ENCODE results near the gene MADD.

Gene MADD

DNA sequence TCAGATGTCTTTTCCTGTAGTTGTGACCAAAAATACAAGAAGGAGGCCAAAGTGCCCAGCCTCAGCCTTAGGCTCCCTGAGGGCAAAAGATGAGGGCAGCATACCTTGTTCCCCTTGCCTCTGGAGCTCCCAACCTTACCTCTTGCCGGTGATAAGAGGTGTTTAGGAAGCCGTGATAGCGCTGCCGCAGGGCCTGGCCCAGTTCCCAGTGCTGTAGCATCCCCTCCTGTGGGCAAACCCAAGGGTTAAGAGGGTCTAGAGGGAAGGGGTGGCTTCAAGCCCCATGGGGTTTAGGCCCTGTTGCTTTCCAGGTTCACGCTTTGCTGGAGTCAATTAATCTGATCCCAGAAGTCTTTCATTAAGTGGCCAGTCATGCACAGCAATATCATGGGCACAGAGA lies 22.4 kb upstream of the MADD start:
- H3K79me2 ChIP-seq (ENCODE audit: low read length): peaks cover 25% of the 10 kb centered on the region
- no peak overlapping the region for H3K9ac ChIP-seq (ENCODE audit: low read length)
- TF ChIP-seq, protein P1, sequence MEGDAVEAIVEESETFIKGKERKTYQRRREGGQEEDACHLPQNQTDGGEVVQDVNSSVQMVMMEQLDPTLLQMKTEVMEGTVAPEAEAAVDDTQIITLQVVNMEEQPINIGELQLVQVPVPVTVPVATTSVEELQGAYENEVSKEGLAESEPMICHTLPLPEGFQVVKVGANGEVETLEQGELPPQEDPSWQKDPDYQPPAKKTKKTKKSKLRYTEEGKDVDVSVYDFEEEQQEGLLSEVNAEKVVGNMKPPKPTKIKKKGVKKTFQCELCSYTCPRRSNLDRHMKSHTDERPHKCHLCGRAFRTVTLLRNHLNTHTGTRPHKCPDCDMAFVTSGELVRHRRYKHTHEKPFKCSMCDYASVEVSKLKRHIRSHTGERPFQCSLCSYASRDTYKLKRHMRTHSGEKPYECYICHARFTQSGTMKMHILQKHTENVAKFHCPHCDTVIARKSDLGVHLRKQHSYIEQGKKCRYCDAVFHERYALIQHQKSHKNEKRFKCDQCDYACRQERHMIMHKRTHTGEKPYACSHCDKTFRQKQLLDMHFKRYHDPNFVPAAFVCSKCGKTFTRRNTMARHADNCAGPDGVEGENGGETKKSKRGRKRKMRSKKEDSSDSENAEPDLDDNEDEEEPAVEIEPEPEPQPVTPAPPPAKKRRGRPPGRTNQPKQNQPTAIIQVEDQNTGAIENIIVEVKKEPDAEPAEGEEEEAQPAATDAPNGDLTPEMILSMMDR (IDR thresholded peaks at IDR 0.05; ENCODE audit: low read depth, low read length): no peak
- TF ChIP-seq EZH2phosphoT487 (IDR thresholded peaks at IDR 0.05; ENCODE audit: low read depth): no peak
- H3K36me3 ChIP-seq (replicated peaks; ENCODE audit: low read depth, low read length): peaks cover 11% of the 10 kb centered on the region
- H3K4me3 ChIP-seq (ENCODE audit: low read length): peak overlapping the region; percentile 93
- H2AFZ ChIP-seq (ENCODE audit: low read depth, low read length): no peak overlapping the region
- H4K20me1 ChIP-seq (ENCODE audit: insufficient read depth, low read length): no peaks in the 10 kb centered on the region
- peaks cover 11% of the 10 kb centered on the region for H3K4me1 ChIP-seq (ENCODE audit: low read length)
- no peak overlapping the region for H3K27ac ChIP-seq (ENCODE audit: low read length)
- no peaks in the 10 kb centered on the region for H3K9me3 ChIP-seq (ENCODE audit: insufficient read depth, low read length)
- no peaks in the 10 kb centered on the region for H3K27me3 ChIP-seq (ENCODE audit: low read depth, low read length)
- H3K4me2 ChIP-seq (ENCODE audit: low read length): peak overlapping the region; percentile 91

DNA sequence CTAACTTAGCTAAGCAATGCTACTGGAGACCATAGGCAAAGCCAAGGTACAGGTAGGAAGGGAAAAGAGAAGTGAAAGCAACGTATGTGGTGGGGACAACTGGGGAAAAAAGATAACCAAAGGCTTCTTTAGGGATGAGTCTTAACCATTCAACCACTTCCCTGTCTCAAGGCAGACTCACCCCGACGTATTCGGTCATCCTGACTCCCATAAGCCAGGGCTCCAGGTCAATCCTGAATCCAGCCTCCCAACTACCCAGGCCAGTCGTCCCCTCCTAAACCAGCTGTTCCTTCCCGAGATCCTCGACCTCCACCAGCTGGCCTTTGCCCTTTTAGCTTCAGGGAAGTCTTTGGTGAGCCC lies 21.6 kb upstream of the MADD start:
- H3K27me3 ChIP-seq (ENCODE audit: low read depth, low read length): no peaks in the 10 kb centered on the region
- peak overlapping the region; percentile 91 for H3K4me2 ChIP-seq (ENCODE audit: low read length)
- peak overlapping the region; percentile 69 for H2AFZ ChIP-seq (ENCODE audit: low read depth, low read length)
- peaks cover 25% of the 10 kb centered on the region for H3K79me2 ChIP-seq (ENCODE audit: low read length)
- H3K9me3 ChIP-seq (ENCODE audit: insufficient read depth, low read length): no peaks in the 10 kb centered on the region
- peak overlapping the region; percentile 97 for H3K9ac ChIP-seq (ENCODE audit: low read length)
- no peaks in the 10 kb centered on the region for H4K20me1 ChIP-seq (ENCODE audit: insufficient read depth, low read length)
- peak overlapping the region; percentile 72 for H3K27ac ChIP-seq (ENCODE audit: low read length)
- peaks cover 7% of the 10 kb centered on the region for H3K36me3 ChIP-seq (replicated peaks; ENCODE audit: low read depth, low read length)
- peak overlapping the region; percentile 93 for H3K4me3 ChIP-seq (ENCODE audit: low read length)
- H3K4me1 ChIP-seq (ENCODE audit: low read length): peaks cover 11% of the 10 kb centered on the region
- TF ChIP-seq, protein P1 (IDR thresholded peaks at IDR 0.05; ENCODE audit: low read depth, low read length): no peak
- TF ChIP-seq EZH2phosphoT487 (IDR thresholded peaks at IDR 0.05; ENCODE audit: low read depth): no peak

DNA sequence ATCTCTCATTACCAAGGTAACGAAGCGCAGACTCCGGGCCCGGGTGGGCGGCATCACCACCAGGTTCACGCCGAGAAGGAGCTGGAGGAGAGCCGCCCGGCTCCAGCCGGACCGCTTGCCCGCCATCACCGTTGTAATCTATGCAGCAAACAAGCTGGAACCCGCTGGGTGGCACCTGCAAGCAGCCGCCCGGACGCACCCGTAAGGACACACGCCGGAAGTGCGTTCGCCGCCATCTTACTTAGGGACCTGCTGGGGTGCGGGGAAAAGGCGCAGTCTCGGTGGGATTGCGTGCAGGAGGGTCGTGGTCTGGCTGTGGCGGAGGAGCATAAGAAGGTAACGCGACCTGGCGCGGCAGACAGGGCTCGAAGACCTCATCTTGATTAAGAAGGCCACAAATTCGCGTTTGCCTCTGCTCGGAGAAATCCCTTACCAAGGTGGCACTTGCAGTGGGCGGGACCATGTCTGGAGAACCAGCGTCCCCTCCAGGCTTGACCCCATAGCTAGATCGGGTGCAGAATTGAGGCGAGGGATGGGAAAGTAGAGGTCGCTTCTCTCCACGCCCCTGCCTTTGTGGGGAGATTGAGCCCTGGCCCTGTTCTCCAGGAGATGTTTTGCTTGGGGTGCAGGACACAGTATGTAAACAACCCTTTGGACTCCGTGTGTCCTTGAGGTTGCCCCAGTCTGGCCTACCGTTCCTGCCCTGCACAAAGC lies 21.1 kb upstream of the MADD start, which contains the start of gene ACP2:
Gene ACP2 (minus strand): TSS at position 151 of the 714 bp plus-strand sequence. CDS start 25 bp downstream, at position 126.
- Histone ChIP-seq H3K4me2 (ENCODE audit: low read length) (peak within 1 kb of the TSS; percentile 91), H3K27me3 (ENCODE audit: low read depth, low read length) (no peaks in the 10 kb centered on the region), H3K9ac (ENCODE audit: low read length) (peak within 1 kb of the TSS; percentile 97), H3K36me3 (replicated peaks; ENCODE audit: low read depth, low read length) (peaks cover 6% of the 10 kb centered on the region), H3K4me3 (ENCODE audit: low read length) (peak within 1 kb of the TSS; percentile 93), H2AFZ (ENCODE audit: low read depth, low read length) (peak within 1 kb of the TSS; percentile 69), H3K79me2 (ENCODE audit: low read length) (peaks cover 25% of the 10 kb centered on the region), H3K9me3 (ENCODE audit: insufficient read depth, low read length) (no peaks in the 10 kb centered on the region), H4K20me1 (ENCODE audit: insufficient read depth, low read length) (no peaks in the 10 kb centered on the region), H3K27ac (ENCODE audit: low read length) (peak within 1 kb of the TSS; percentile 72), H3K4me1 (ENCODE audit: low read length) (peaks cover 11% of the 10 kb centered on the region)
- no peak for TF ChIP-seq EZH2phosphoT487 (IDR thresholded peaks at IDR 0.05; ENCODE audit: low read depth)
- TF ChIP-seq, protein P1 (IDR thresholded peaks at IDR 0.05; ENCODE audit: low read depth, low read length): peak; percentile 26

DNA sequence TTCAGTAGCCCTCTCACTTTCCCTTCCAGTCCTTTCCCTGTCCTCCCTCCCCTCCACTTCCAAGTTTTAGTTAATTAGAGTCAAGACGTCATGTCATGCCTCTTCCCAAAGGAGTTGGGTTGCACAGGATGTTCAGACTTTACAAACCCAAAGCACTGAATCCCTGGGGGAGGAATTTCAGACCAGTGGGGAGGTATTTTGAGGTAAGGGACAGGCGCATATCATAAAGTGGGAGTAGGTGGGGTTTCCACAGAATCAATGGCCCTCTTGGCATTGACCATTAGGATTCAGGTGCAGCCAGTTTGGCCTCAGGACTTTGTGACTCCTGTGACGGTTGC lies 20.6 kb upstream of the MADD start:
- TF ChIP-seq, protein P1 (IDR thresholded peaks at IDR 0.05; ENCODE audit: low read depth, low read length): no peak
- TF ChIP-seq EZH2phosphoT487 (IDR thresholded peaks at IDR 0.05; ENCODE audit: low read depth): no peak
- H3K9me3 ChIP-seq (ENCODE audit: insufficient read depth, low read length): no peaks in the 10 kb centered on the region
- H3K9ac ChIP-seq (ENCODE audit: low read length): peak overlapping the region; percentile 97
- H3K36me3 ChIP-seq (replicated peaks; ENCODE audit: low read depth, low read length): peaks cover 6% of the 10 kb centered on the region
- H3K4me2 ChIP-seq (ENCODE audit: low read length): peak overlapping the region; percentile 85
- H3K27me3 ChIP-seq (ENCODE audit: low read depth, low read length): no peaks in the 10 kb centered on the region
- H4K20me1 ChIP-seq (ENCODE audit: insufficient read depth, low read length): no peaks in the 10 kb centered on the region
- H3K4me3 ChIP-seq (ENCODE audit: low read length): peak overlapping the region; percentile 93
- H3K79me2 ChIP-seq (ENCODE audit: low read length): peaks cover 25% of the 10 kb centered on the region
- peak overlapping the region; percentile 72; the same call in 1 of the 2 replicates for H3K27ac ChIP-seq (ENCODE audit: low read length)
- H3K4me1 ChIP-seq (ENCODE audit: low read length): peaks cover 11% of the 10 kb centered on the region
- no peak overlapping the region for H2AFZ ChIP-seq (ENCODE audit: low read depth, low read length)

Measured in OCI-LY3 (cell line).